H9 (cell line): ENCODE data around the gene SEZ6. TPM values are rescaled to one million over a fixed set of nuclear protein-coding genes. Genes with fewer than 3 reads are reported as not detected.

Experiments
- DNase-seq: peaks from one replicate; pipeline ENCODE4 v3.0.0-alpha.2; 2017
- H2AFZ ChIP-seq: one replicate; pipeline ENCODE4 v1.6.1; 2013; ENCODE audit warnings: mild to moderate bottlenecking, low read length, control low read depth, moderate library complexity
- H2AK5ac ChIP-seq: 2 replicates; pipeline ENCODE4 v1.6.1; 2013; ENCODE audit warnings: low read length, control low read depth, mixed read lengths; ENCODE audit not compliant: insufficient read length
- H2BK120ac ChIP-seq: one replicate; pipeline ENCODE4 v1.6.1; 2013; ENCODE audit warnings: low read depth, mild to moderate bottlenecking, low read length, control low read depth, inconsistent platforms; ENCODE audit not compliant: poor library complexity, severe bottlenecking
- H2BK12ac ChIP-seq: 2 replicates; pipeline ENCODE4 v1.6.1; 2013; ENCODE audit warnings: low read length, control low read depth, mixed read lengths, low read depth; ENCODE audit not compliant: insufficient read length
- H2BK15ac ChIP-seq: 2 replicates; pipeline ENCODE4 v1.6.1; 2013; ENCODE audit warnings: low read depth, low read length, control low read depth
- H2BK20ac ChIP-seq: one replicate; pipeline ENCODE4 v1.6.1; 2013; ENCODE audit warnings: low read depth, mild to moderate bottlenecking, low read length, control low read depth, inconsistent platforms; ENCODE audit not compliant: poor library complexity, severe bottlenecking
- H2BK5ac ChIP-seq: 2 replicates; pipeline ENCODE4 v1.6.1; 2013; ENCODE audit warnings: low read length, control low read depth, mixed read lengths; ENCODE audit not compliant: insufficient read length
- H3K14ac ChIP-seq: 2 replicates; pipeline ENCODE4 v1.6.1; 2013; ENCODE audit warnings: low read length, control low read depth; ENCODE audit not compliant: insufficient read depth
- H3K18ac ChIP-seq: 2 replicates; pipeline ENCODE4 v1.6.1; 2013; ENCODE audit warnings: low read depth, mild to moderate bottlenecking, mixed read lengths, low read length, control low read depth; ENCODE audit not compliant: insufficient read length
- H3K23ac ChIP-seq: 2 replicates; pipeline ENCODE4 v1.6.1; 2013; ENCODE audit warnings: low read length, control low read depth, mixed read lengths, low read depth; ENCODE audit not compliant: insufficient read length
- H3K23me2 ChIP-seq: 2 replicates; pipeline ENCODE4 v1.6.1; 2013; ENCODE audit warnings: low read depth, mild to moderate bottlenecking, mixed read lengths, low read length, control low read depth; ENCODE audit not compliant: insufficient read length, poor library complexity, severe bottlenecking
- H3K27ac ChIP-seq: 2 replicates; pipeline ENCODE4 v1.5.1; 2013; ENCODE audit warnings: low read length, control low read depth, mixed read lengths, low read depth; ENCODE audit not compliant: insufficient read length
- H3K27me3 ChIP-seq: 2 replicates; pipeline ENCODE4 v1.6.1; 2013; ENCODE audit warnings: low read length, control low read depth, inconsistent platforms; ENCODE audit not compliant: insufficient read depth
- H3K4ac ChIP-seq: 2 replicates; pipeline ENCODE4 v1.6.1; 2013; ENCODE audit warnings: low read depth, mild to moderate bottlenecking, control low read depth, inconsistent platforms, low read length, moderate library complexity
- H3K4me1 ChIP-seq: 2 replicates; pipeline ENCODE4 v1.6.1; 2013; ENCODE audit warnings: low read length, control low read depth, inconsistent platforms; ENCODE audit not compliant: insufficient read depth
- H3K4me2 ChIP-seq: 2 replicates; pipeline ENCODE4 v1.6.1; 2013; ENCODE audit warnings: low read length, control low read depth, mixed read lengths; ENCODE audit not compliant: insufficient read length, insufficient read depth
- H3K56ac ChIP-seq: 2 replicates; pipeline ENCODE4 v1.6.1; 2013; ENCODE audit warnings: low read depth, mild to moderate bottlenecking, mixed read lengths, low read length, control low read depth; ENCODE audit not compliant: insufficient read length
- H3K79me1 ChIP-seq: 2 replicates; pipeline ENCODE4 v1.6.1; 2013; ENCODE audit warnings: low read depth, mild to moderate bottlenecking, moderate library complexity, low read length, control low read depth, inconsistent platforms; ENCODE audit not compliant: insufficient read depth, poor library complexity, severe bottlenecking
- H3K79me2 ChIP-seq: 2 replicates; pipeline ENCODE4 v1.6.1; 2013; ENCODE audit warnings: low read length, control low read depth, inconsistent platforms; ENCODE audit not compliant: insufficient read depth
- H3K9ac ChIP-seq: 2 replicates; pipeline ENCODE4 v1.6.1; 2013; ENCODE audit warnings: low read length, control low read depth, mixed read lengths; ENCODE audit not compliant: insufficient read length; ENCODE audit errors: extremely low read depth
- H3K9me3 ChIP-seq: one replicate; pipeline ENCODE4 v1.6.1; 2013; ENCODE audit warnings: low read depth, low read length, inconsistent platforms; ENCODE audit not compliant: control insufficient read depth
- H3T11ph ChIP-seq: one replicate; pipeline ENCODE4 v1.6.1; 2013; ENCODE audit warnings: mild to moderate bottlenecking, low read length, control low read depth, inconsistent platforms
- H4K20me1 ChIP-seq: one replicate; pipeline ENCODE4 v1.6.1; 2013; ENCODE audit not compliant: control insufficient read depth, insufficient read length, insufficient read depth
- H4K5ac ChIP-seq: 2 replicates; pipeline ENCODE4 v1.6.1; 2013; ENCODE audit warnings: low read depth, mild to moderate bottlenecking, mixed read lengths, low read length, control low read depth; ENCODE audit not compliant: insufficient read length
- H4K8ac ChIP-seq: replicated peaks from 2 replicates; pipeline ENCODE4 v1.6.1; 2013; ENCODE audit warnings: low read length, control low read depth, mixed read lengths, low read depth; ENCODE audit not compliant: insufficient read length
- H4K91ac ChIP-seq: 2 replicates; pipeline ENCODE4 v1.6.1; 2013; ENCODE audit warnings: low read depth, mild to moderate bottlenecking, moderate library complexity, mixed read lengths, low read length, control low read depth; ENCODE audit not compliant: insufficient read length
- H3K27ac Mint-ChIP-seq, 3 experiments: 2 replicates in 2 of 3; 3 replicates in 1 of 3; pipeline ENCODE4 v1.8.0; 2020 to 2021; ENCODE audit warnings: mixed read lengths in 3 of 3, mild to moderate bottlenecking in 1 of 3, moderate library complexity in 1 of 3
- H3K27me3 Mint-ChIP-seq: 2 replicates; pipeline ENCODE4 v1.8.0; 2021; ENCODE audit warnings: low read depth, mild to moderate bottlenecking, moderate library complexity, mixed read lengths
- H3K36me3 Mint-ChIP-seq, 3 experiments: 2 replicates in 2 of 3; 3 replicates in 1 of 3; pipeline ENCODE4 v1.8.0; 2020 to 2021; ENCODE audit warnings: low read depth in 3 of 3, mixed read lengths in 3 of 3; ENCODE audit not compliant: insufficient read depth in 1 of 3
- H3K4me1 Mint-ChIP-seq, 2 experiments: 2 replicates each; pipeline ENCODE4 v1.8.0; 2020; ENCODE audit warnings: mixed read lengths in 2 of 2
- H3K4me3 Mint-ChIP-seq, 2 experiments: 2 replicates in 1 of 2; 3 replicates in 1 of 2; pipeline ENCODE4 v1.8.0; 2020 to 2021; ENCODE audit warnings: mild to moderate bottlenecking in 2 of 2, mixed read lengths in 2 of 2, moderate library complexity in 1 of 2
- H3K9me3 Mint-ChIP-seq, 2 experiments: 2 replicates in 1 of 2; 3 replicates in 1 of 2; pipeline ENCODE4 v1.8.0; 2020; ENCODE audit warnings: mild to moderate bottlenecking in 2 of 2, mixed read lengths in 2 of 2, moderate library complexity in 1 of 2
- WGBS: extraction: QIAGEN DNeasy Blood & Tissue Kit; methylation state at CpG from one replicate; pipeline ENCODE4 v1.1.7; 2013; ENCODE audit warnings: missing lambda C conversion rate, low lambda C conversion rate, mixed read lengths; ENCODE audit not compliant: insufficient read length; ENCODE audit errors: extremely low coverage; 5-methylcytosine and 5-hydroxymethylcytosine counted together
- total RNA-seq: library from RNA; stranded (reverse); gene quantifications from 2 replicates; pipeline ENCODE4 v1.2.1, GENCODE V29; 2021
- TF ChIP-seq, protein P1 (sequence below): fragments of 200-600 bp; sonication (generic); conservative IDR thresholded peaks from 3 replicates; pipeline ENCODE4 v1.8.0; 2021; ENCODE audit warnings: antibody characterized with exemption, mild to moderate bottlenecking

Gene SEZ6
- total RNA-seq, 1 experiment from 2014 or later, result 1.8 TPM

DNA sequence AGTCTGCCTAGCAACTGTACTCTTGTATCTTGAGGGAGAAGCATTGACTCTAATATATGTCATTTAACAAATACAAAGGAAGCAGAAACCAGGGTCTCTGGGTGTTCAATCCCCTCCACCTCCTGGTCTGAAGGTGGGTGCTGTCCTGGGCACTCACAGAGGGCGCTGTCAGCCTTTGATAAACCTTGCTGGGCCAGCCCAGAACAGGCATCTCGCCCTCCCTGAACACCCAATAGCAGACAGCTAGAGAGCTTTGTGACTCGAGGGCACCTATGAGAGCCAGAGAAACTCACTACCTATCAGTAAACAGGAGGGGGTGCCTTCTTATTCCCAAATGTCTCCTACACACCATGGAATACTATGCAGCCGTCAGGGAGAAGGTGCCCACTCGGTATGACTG, 30.8 kb upstream of the SEZ6 start:
- no CpG with 5 or more reads among the region's 5 CpGs for WGBS

More for the DNA sequence above, 30.8 kb upstream of the SEZ6 start:
- Histone ChIP-seq H3K79me2 (no peaks in the 10 kb centered on the region), H4K8ac (no peak overlapping the region), H3K56ac (no peak overlapping the region), H3K14ac (no peak overlapping the region), H4K5ac (no peak overlapping the region), H2BK20ac (no peak overlapping the region), H2BK12ac (no peak overlapping the region), H2AK5ac (no peak overlapping the region), H3T11ph (no peak overlapping the region), H2BK5ac (no peak overlapping the region), H3K23ac (no peak overlapping the region), H3K27ac (no peak overlapping the region), H3K4me1 (peaks cover 13% of the 10 kb centered on the region), H2AFZ (no peak overlapping the region), H2BK120ac (no peak overlapping the region), H3K18ac (no peak overlapping the region), H4K20me1 (no peaks in the 10 kb centered on the region), H3K4ac (no peak overlapping the region), H2BK15ac (no peak overlapping the region), H3K27me3 (no peaks in the 10 kb centered on the region), H3K9me3 (no peaks in the 10 kb centered on the region), H3K23me2 (no peaks in the 10 kb centered on the region), H3K79me1 (no peaks in the 10 kb centered on the region), H4K91ac (no peak overlapping the region), H3K9ac (no peak overlapping the region), H3K4me2 (no peak overlapping the region)
- Mint-ChIP-seq H3K27me3 (peaks cover 5% of the 10 kb centered on the region), H3K36me3 (peaks cover 13 to 20% (median 15%) of the 10 kb centered on the region in 3 experiments), H3K9me3 (peaks cover 19 to 20% of the 10 kb centered on the region in 2 experiments), H3K4me3 (no peak overlapping the region), H3K27ac (peak overlapping the region in 2 of 3 experiments; percentile 88 to 95; a peak in 4 of 7 replicates), H3K4me1 (peaks cover 34 to 37% of the 10 kb centered on the region in 2 experiments)
- peak; percentile 67 for DNase-seq
- TF ChIP-seq, protein P1, sequence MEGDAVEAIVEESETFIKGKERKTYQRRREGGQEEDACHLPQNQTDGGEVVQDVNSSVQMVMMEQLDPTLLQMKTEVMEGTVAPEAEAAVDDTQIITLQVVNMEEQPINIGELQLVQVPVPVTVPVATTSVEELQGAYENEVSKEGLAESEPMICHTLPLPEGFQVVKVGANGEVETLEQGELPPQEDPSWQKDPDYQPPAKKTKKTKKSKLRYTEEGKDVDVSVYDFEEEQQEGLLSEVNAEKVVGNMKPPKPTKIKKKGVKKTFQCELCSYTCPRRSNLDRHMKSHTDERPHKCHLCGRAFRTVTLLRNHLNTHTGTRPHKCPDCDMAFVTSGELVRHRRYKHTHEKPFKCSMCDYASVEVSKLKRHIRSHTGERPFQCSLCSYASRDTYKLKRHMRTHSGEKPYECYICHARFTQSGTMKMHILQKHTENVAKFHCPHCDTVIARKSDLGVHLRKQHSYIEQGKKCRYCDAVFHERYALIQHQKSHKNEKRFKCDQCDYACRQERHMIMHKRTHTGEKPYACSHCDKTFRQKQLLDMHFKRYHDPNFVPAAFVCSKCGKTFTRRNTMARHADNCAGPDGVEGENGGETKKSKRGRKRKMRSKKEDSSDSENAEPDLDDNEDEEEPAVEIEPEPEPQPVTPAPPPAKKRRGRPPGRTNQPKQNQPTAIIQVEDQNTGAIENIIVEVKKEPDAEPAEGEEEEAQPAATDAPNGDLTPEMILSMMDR, result peak; percentile 20; the same call in 1 of the 3 replicates
